Spleen (tissue), 7 donors: Measurements from ENCODE around the gene USE1.

Experiments
- CTCF ChIP-seq, 11 experiments: fragments of 200-600 bp in 7 of 11; fragments of 450-650 bp in 4 of 11; sonication (generic) in 4 of 11; IDR thresholded peaks in 8 of 11; conservative IDR thresholded peaks in 3 of 11; 1 replicate in 7 of 11; 2 replicates in 4 of 11; pipeline versions ENCODE4 v1.4.0 to v1.8.0; 2016 to 2021; ENCODE audit warnings: antibody characterized with exemption in 11 of 11, inconsistent platforms in 4 of 11, mild to moderate bottlenecking in 1 of 11
- POLR2A ChIP-seq, 3 donors: fragments of 450-650 bp; IDR thresholded peaks; one replicate each; pipeline ENCODE4 v1.5.1; 2017; ENCODE audit warnings: antibody characterized with exemption in 3 of 3, mild to moderate bottlenecking in 1 of 3
- POLR2AphosphoS5 ChIP-seq, 3 donors: sonication (generic); formaldehyde crosslinking; IDR thresholded peaks; one replicate each; pipeline ENCODE4 v1.5.1; 2017; ENCODE audit warnings: antibody characterized with exemption in 3 of 3
- donor health status: DM: no; HTN: no; CAD: no; lungs with moderate emphysema.
- donor health status: DM: no; HTN: no; CAD: no.
- donor health status: DM: no; HTN: no; CAD: no.

DNA sequence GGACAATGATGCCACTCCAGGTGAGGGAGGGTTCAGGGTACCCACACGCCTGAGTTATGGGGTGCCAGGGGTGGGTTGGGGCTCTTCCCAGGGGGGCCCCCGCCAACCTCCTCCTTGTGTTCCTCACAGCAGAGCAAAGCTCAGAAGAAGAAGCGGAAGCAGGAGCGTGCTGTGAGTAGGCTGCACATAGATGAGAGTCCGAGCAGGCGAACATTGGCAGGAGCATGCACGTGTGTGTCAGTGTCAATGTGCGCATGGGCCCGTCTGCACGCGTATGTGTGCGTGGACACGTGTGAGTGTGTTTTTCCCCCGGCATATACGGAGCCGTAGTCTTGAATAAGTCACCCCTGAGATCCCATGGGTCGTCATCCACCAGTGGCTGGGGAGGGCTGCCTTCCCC is 12.4 kb upstream of the USE1 start:
- peak in 1 of 3 donors; percentile 7 for TF ChIP-seq POLR2AphosphoS5 (IDR thresholded peaks at IDR 0.05)
- no peak for TF ChIP-seq POLR2A (IDR thresholded peaks at IDR 0.05)
- no peak for TF ChIP-seq CTCF (IDR thresholded peaks at IDR 0.05 in 8 of 11, conservative IDR thresholded peaks at IDR 0.05 in 3 of 11)
